Measurements from ENCODE around the gene DHX9. TPM values are rescaled to one million over a fixed set of nuclear protein-coding genes. Genes with fewer than 3 reads are reported as not detected.

DHX9 gene
- total and polyA plus RNA-seq, 2 of the 13 experiments (the other 11 are each of a cell fraction or from before 2014, with no cell fraction given): 84.8 to 211 TPM

DNA sequence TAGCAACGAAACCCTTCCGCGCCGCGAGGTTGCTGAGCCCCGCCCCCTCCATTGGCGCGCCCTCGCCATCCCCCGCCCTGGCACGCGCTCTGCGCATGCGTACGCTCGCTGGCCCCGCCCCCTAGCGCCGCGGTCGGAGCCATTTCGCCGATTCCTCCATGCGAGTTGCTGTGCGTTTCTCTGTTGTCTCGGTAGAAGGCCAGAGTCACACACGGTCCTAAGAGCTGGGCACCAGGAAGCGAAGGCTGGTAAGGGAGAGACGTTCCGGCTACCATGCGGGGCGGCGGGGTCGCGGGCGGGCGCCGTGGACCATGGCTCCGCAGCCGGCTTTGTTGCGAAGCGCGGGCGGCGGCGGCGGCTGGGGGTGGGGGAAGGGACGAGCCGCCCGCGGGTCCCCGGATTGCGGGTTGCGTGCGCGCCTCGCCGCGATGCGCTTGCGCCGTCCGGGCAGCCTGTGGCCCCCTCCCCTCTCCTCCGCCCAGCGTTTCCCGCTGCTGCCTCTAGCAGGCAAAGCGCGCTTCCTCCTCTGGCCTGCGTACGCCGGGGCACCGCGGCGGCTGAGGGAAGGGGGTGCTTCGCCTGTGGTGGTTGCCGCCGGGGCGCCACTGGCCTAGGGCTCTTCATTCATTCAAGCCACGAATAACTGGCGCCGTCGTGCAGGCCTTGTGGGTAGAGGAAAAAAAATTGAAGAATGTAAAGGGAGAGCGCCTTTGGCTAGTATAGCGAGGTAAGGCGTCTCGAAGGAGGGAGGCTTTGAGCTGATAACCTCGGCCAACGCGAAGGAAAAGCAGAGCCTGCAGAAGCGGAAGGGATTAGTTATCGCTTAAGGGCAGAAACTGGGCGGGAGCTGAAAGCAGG is at the start of gene DHX9 (continued):
- TF ChIP-seq ZUFSP (CRISPR knock-in tag; IDR thresholded peaks at IDR 0.05; ENCODE audit: borderline replicate concordance) (no peak), ZNF230 (CRISPR knock-in tag; IDR thresholded peaks at IDR 0.05) (no peak), DPF2 (CRISPR knock-in tag; IDR thresholded peaks at IDR 0.05; ENCODE audit: borderline replicate concordance, low read depth) (no peak), ZNF780A (CRISPR knock-in tag; IDR thresholded peaks at IDR 0.05) (no peak; the same call in 1 of the 2 replicates), IRF2 (CRISPR knock-in tag; IDR thresholded peaks at IDR 0.05) (peak; percentile 12; the same call in 1 of the 2 replicates), GRHL1 (CRISPR knock-in tag; conservative IDR thresholded peaks at IDR 0.05) (no peak), RNF2 (conservative IDR thresholded peaks at IDR 0.05; ENCODE audit: low read depth) (peak; percentile 53; the same call in 1 of the 2 replicates), ZNF136 (CRISPR knock-in tag; IDR thresholded peaks at IDR 0.05; ENCODE audit: low read depth) (no peak), ZIK1 (CRISPR knock-in tag; IDR thresholded peaks at IDR 0.05; ENCODE audit: borderline replicate concordance, low read depth) (peak; percentile 62; the same call in 1 of the 2 replicates), ZNF644 (CRISPR knock-in tag; IDR thresholded peaks at IDR 0.05; ENCODE audit: low read depth) (no peak), ZNF121 (CRISPR knock-in tag; IDR thresholded peaks at IDR 0.05) (no peak), MLLT10 (CRISPR knock-in tag; IDR thresholded peaks at IDR 0.05) (no peak), FOXA1 (IDR thresholded peaks at IDR 0.05) (no peak), FOXA1 (CRISPR knock-in tag; IDR thresholded peaks at IDR 0.05) (peak; percentile 15; the same call in 1 of the 2 replicates), ZKSCAN8 (CRISPR knock-in tag; IDR thresholded peaks at IDR 0.05; ENCODE audit: borderline replicate concordance) (no peak)
- TF ChIP-seq, protein P1, sequence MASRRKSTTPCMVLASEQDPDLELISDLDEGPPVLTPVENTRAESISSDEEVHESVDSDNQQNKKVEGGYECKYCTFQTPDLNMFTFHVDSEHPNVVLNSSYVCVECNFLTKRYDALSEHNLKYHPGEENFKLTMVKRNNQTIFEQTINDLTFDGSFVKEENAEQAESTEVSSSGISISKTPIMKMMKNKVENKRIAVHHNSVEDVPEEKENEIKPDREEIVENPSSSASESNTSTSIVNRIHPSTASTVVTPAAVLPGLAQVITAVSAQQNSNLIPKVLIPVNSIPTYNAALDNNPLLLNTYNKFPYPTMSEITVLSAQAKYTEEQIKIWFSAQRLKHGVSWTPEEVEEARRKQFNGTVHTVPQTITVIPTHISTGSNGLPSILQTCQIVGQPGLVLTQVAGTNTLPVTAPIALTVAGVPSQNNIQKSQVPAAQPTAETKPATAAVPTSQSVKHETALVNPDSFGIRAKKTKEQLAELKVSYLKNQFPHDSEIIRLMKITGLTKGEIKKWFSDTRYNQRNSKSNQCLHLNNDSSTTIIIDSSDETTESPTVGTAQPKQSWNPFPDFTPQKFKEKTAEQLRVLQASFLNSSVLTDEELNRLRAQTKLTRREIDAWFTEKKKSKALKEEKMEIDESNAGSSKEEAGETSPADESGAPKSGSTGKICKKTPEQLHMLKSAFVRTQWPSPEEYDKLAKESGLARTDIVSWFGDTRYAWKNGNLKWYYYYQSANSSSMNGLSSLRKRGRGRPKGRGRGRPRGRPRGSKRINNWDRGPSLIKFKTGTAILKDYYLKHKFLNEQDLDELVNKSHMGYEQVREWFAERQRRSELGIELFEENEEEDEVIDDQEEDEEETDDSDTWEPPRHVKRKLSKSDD (CRISPR knock-in tag; IDR thresholded peaks at IDR 0.05; ENCODE audit: low read depth): no peak; the same call in 1 of the 2 replicates
- TF ChIP-seq, protein P2, sequence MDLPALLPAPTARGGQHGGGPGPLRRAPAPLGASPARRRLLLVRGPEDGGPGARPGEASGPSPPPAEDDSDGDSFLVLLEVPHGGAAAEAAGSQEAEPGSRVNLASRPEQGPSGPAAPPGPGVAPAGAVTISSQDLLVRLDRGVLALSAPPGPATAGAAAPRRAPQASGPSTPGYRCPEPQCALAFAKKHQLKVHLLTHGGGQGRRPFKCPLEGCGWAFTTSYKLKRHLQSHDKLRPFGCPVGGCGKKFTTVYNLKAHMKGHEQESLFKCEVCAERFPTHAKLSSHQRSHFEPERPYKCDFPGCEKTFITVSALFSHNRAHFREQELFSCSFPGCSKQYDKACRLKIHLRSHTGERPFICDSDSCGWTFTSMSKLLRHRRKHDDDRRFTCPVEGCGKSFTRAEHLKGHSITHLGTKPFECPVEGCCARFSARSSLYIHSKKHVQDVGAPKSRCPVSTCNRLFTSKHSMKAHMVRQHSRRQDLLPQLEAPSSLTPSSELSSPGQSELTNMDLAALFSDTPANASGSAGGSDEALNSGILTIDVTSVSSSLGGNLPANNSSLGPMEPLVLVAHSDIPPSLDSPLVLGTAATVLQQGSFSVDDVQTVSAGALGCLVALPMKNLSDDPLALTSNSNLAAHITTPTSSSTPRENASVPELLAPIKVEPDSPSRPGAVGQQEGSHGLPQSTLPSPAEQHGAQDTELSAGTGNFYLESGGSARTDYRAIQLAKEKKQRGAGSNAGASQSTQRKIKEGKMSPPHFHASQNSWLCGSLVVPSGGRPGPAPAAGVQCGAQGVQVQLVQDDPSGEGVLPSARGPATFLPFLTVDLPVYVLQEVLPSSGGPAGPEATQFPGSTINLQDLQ (CRISPR knock-in tag; IDR thresholded peaks at IDR 0.05): peak; percentile 74; the same call in 1 of the 2 replicates
- TF ChIP-seq, protein P3, sequence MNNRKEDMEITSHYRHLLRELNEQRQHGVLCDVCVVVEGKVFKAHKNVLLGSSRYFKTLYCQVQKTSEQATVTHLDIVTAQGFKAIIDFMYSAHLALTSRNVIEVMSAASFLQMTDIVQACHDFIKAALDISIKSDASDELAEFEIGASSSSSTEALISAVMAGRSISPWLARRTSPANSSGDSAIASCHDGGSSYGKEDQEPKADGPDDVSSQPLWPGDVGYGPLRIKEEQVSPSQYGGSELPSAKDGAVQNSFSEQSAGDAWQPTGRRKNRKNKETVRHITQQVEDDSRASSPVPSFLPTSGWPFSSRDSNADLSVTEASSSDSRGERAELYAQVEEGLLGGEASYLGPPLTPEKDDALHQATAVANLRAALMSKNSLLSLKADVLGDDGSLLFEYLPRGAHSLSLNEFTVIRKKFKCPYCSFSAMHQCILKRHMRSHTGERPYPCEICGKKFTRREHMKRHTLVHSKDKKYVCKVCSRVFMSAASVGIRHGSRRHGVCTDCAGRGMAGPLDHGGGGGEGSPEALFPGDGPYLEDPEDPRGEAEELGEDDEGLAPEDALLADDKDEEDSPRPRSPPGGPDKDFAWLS (CRISPR knock-in tag; IDR thresholded peaks at IDR 0.05; ENCODE audit: borderline replicate concordance): no peak
